HG03039 (cell line): ENCODE data around the gene LIG3.
"Not testable (repeated sequence)": the region's sequence is repeated elsewhere in the genome, so short reads cannot be mapped to it uniquely, and the experiment has no call there.

Experiments
- ATAC-seq: cut with Tn5 transposase; IDR thresholded peaks from one replicate; pipeline ENCODE4 v1.9.1; 2021; ENCODE audit warnings: mild to moderate bottlenecking, moderate library complexity; ENCODE audit not compliant: unreplicated experiment

LIG3 gene

DNA sequence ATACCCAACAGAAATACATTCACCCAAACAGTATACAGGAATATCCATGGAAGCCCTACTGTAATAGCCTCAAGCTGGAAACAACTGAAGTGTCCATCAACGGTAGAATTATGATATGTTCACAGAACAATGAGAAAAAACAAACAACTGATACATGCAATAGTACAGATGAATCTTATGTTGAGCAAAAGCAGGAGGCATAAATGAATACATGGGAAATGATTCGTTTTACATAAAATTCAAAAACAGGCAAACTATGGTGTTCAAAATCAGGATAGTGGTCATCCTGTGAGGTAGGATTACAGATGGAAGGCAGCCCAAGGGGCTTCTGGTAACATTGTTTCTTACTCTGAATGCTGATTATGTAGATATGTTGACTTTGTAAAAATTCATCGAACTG, 58.1 kb downstream of the LIG3 start:
- ATAC-seq, result no peak

DNA sequence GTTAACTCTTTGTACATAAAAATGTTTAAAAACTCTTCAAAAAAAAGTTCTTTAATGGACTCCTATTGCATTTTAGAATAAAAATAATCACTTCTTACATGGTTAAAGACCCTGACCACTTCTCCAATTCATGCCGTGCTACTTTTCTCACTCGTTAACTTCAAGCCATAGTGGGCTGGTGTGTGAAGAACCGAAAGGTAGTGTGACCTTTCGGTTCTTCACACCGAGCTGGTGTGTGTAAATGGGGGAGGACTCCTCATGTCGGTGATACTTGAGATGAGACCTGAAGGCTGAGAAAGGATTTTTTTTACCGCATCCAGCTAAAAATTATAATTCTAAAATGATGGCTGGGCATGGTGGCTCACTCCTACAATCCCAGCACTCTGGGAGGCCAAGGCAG, 61.1 kb downstream of the LIG3 start:
- ATAC-seq, result no peak

DNA sequence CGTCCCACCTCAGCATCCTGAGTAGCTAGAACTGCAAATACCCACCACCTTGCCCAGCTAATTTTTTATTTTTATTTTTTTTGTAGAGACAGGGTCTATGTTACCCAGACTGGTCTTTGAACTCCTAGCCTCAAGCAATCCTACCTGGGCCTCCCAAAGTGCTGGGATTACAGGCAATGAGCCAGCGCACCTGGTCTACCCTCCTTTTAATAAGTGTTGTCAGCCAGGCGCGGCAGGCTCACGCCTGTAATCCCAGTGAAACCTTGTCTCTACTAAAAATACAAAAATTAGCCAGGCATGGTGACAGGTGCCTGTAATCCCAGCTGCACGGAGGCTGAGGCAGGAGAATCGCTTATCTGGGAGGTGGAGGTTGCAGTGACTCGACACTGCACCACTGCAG, 63.9 kb downstream of the LIG3 start:
- ATAC-seq, result no peak

DNA sequence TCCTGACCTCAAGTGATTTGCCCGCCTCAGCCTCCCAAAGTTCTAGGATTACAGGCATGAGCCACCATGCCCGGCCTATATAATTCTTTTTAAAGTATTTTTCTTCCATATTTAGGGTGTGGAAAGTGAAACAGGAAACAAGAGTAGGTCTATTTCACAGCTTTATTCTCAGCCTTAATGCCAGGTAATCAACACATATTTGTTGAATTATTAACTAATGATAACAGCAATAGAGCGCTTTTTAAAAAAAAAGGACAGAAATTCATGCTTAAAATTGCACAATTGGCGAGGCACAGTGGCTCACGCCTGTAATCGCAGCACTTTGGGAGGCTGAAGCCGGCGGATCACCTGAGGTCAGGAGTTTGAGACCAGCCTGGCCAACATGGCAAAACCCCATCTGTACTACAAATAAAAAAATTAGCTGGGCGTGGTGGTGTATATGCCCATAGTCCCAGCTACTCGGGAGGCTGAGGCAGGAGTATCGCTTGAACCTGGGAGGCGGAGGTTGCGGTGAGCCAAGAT, 65.2 kb downstream of the LIG3 start:
- not testable (repeated sequence) for ATAC-seq

DNA sequence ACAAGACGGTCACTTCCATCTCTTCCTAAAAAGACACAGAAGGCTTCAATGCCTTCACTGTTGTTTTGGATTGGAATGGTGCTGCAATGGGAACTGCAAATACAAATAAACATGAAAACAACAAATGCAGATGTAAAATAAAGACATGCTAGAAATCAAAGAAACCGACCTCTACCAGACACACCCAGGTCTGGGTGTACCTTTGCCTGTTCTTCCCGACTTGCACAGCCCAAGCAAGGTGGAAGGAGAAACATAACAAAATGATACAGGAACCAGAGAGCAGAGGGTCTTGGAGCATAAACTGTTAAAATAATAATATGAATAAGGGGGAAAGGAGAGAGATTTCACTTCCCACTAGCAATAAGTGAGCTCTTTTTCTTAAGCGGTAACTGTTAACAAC, 65.9 kb downstream of the LIG3 start:
- ATAC-seq, result no peak

DNA sequence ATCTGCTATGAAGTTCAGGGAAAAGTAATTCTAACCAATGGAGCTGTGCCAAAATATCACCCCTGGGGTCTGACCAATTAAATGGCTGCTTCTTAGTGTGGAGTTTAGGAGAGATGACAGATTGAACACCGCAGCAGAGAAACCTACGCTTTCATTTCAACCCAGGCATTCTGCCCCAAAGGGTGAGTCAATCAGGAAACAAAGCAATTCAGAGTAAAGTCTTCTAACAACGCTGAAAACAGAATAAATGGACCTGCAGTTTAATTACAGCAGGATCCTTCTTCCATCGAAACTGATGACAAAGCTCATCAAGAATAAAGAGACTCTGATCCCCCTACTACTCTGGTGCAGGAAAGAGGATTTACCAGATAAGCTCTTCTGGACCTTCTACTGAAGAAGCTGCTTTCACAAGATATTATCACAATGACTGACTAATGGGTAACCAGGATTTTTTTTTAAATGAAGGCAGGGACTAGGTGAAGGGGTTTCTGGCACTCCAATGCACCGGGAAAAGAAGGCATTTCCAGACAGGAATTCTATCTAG, 66.5 kb downstream of the LIG3 start:
- no peak for ATAC-seq

DNA sequence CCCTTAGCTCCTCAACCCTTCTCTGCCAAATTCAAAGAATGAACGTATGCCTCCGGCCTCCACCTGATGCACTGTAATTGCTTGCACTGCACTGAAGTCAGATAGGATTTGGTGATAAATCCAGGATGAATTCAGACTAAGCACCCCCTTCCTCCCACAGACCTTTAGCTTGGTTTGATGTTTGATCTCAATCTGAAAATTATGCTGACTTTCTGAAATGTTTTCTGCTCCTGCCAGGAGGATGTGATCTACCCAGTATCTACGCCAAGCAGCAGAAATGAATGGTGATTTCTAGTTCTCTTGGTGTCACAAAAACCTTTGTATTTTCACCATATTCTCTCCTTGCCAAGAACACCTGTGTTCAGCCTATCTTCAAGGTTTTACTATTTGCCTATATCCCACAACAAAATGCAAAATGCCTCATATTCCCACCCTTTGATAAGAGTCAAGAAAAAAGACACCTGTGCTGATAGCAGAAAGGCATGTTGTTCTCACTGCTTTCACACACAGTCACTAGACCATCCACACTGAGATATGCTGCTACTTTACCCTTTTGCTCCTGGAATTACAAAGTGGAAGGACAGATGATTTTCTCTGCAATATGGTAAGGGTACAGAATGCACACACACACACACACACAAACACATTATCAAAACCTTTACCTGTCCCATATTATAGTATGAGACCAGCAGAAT, 68.5 kb downstream of the LIG3 start:
- ATAC-seq, result no peak

DNA sequence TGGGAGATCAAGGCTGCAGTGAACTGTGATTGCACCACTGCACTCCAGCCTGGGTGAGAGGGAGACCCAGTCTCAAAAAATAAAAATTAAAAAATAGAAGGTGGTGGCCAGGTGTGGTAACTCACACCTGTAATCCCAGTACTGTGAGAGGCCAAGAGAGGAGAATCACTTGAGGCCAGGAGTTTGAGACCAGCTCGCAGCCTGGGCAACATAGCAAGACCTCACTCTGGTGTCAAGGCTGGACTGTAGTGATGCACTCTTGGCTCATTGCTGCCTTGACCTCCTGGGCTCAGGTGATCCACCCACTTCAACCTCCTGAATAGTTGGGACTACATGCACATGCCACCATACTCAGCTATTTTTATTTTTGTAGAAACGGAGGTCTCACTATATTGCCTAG, 69.9 kb downstream of the LIG3 start:
- ATAC-seq, result no peak

DNA sequence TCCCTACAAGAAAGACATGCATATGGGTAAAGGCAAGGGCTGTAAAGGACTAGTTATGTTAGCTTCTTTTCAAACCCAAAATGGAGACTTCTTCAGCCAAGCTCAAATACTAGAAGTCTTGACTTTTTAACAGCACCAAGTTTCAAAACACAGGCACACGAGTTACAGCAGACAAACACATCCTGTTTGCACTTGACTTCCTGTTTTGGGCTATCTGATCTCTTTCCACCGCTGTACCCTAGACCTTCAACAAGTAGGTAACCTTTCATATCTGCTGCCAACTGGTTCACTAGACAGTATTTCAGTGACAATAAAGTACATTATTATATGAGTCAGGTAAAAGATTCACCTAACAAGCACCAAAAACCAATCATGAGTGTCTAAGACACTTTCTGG, 70.9 kb downstream of the LIG3 start:
- no peak for ATAC-seq

DNA sequence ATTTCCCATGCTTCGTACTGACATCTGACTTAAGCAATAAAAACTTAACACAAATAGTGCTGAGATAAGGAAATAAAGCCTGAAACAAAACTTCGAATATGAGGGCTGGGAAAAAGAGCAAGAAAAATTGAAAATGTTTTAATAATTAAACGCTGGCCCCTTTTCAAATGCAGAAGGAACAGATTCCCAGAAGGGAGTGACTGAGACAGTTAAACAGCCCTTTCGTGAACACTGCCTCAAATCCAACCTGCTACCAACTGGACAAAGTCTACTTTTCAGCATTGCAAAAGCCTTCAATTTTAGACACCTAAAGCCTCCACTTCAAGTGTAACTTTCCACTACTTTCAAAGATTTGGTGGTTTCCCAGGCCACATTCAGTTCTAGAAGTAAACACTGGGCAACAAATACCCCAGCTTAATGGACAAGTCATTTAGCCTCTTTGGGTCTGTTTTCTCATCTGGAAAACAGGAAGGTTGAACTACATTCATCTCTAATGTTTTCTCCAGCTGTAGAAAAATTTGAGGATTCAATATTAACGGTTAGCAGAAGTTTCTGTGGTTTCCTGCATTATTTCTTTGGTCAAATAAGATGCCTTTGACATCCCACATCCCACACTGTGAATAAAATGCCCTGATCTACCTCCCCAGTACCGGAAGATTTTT, 71.4 kb downstream of the LIG3 start:
- ATAC-seq, result no peak

DNA sequence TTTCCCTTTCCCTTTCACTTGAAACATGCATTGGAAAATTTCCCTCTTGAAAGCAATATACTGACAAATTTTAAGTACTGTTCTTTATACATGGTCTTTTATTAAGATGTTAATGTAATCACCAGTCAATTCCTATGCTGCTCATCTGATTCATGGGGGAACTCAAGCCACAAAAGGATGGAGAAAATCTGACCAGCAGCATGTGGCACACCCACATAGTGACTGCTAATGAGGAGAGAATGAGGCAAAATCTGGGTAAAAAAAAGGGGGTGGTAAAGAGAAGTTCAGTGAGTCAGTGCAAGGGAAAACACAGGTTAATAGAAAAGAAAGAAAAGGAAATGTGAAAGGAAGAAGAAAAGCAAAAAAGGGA, 71.9 kb downstream of the LIG3 start:
- no peak for ATAC-seq

DNA sequence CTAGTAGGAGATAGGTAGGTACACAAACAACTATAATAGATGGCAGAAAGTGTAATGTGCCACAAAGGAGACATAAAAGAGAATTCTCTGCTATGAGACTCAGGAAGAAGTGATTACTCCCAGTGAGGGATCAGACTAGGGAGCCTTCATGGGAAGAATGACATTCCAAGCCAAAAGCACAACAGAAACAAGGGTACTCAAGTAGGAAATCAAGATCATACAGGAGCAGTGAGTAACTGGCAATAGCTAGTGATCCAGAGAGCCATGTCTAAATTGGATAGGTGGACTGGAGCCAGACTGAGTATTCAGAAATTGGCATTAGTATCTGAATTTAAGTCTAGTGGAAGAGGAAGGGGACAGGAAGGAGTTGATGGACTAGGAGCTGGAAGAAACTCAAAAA, 72.5 kb downstream of the LIG3 start:
- no peak for ATAC-seq

DNA sequence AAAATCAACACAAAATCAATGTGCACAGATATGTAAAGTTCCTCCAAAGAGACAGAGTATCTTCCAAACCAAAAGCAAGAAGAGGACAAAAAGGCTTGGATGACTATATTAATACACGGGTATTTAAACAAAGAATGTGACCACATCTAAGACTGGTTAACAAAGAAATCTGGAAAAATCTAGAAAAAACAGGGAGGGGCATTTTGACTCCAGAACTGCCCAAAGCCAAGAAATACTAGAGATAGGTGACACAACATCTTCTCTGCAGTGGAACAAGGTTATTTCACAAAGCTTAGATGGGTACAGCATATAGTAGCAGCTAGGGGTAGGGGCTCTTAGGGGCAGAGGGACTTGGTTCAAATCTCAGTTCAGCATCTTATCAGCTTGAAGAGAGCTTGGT, 72.9 kb downstream of the LIG3 start:
- ATAC-seq, result no peak

DNA sequence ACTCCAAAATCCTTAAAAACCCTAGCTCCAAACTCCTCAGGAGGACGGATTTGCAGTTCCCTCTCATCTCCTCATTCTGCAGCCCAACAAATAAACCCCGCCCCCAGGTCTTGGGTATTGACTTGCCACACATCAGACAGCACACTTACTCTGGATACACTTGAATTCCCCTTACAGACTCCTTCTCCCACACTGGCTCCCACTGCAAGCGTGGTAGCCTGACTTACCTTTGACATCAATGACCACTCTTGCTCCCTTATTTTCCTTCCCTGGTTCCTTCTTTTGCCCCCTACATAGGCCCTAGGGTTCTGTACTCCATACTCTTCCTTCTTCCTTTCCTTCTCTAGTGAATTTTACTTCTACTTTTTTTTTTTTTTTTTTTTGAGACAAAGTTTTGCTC, 75.7 kb downstream of the LIG3 start:
- no peak for ATAC-seq

DNA sequence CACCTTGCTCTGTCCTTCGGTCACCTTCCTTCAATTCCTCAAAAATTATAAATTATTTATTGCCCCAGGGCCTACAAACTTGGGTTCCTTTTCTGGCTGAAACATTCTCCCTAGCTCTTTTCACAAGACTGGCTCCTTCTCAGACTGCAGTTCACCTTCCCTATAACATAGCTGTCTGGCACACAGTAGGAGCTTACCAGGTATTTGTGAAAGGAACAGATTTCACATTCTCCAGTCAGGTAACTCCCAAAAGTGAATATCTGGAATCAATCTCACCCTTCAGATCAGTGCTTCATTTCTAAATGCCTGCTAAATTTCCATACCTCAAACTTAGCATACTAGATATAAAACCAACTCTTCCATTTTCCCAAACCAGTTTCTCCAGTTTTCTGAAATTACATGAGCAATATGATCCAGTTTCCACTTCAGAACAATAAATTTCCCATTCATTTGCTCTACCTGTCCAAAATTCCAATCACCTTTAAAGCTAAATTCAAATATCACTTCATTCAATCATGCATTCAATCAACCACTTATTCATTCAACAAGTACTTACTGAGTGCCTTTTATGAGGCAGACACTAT, 77.1 kb downstream of the LIG3 start:
- ATAC-seq, result no peak
